SK-N-SH (cell line): Measurements from ENCODE around the gene KCND3.

Experiments
- CTCF ChIP-seq: fragments of 200-600 bp; sonication (generic); IDR thresholded peaks from 2 replicates; pipeline ENCODE4 v1.6.1; 2017; ENCODE audit warnings: antibody characterized with exemption, mild to moderate bottlenecking, moderate library complexity
- REST ChIP-seq: IDR thresholded peaks from 2 replicates; pipeline ENCODE4 v1.6.1; 2012; ENCODE audit warnings: mild to moderate bottlenecking, low read depth, low read length, moderate library complexity
- SIN3A ChIP-seq: IDR thresholded peaks from 2 replicates; pipeline ENCODE4 v1.6.1; 2012; ENCODE audit warnings: low read depth, mild to moderate bottlenecking, low read length, moderate library complexity, borderline replicate concordance
- USF1 ChIP-seq: IDR thresholded peaks from 2 replicates; pipeline ENCODE4 v1.4.0; 2012; ENCODE audit warnings: low read depth, borderline replicate concordance
- YY1 ChIP-seq: IDR thresholded peaks from 2 replicates; pipeline ENCODE4 v1.4.0; 2012; ENCODE audit warnings: low read depth, mild to moderate bottlenecking

- TF ChIP-seq SIN3A (no peak), CTCF (no peak), USF1 (no peak), YY1 (no peak), REST (no peak)
These were observed 100.6 kb downstream of the KCND3 start for GRCh38 chr1:111888740-111889376.
